GM19395 (cell line): ENCODE measurements around the gene TMEM181.
"Not testable (repeated sequence)": the region's sequence is repeated elsewhere in the genome, so short reads cannot be mapped to it uniquely, and the experiment has no call there.

ENCODE experiments used
- ATAC-seq: cut with Tn5 transposase; IDR thresholded peaks from one replicate; pipeline ENCODE4 v1.9.1; 2021; ENCODE audit warnings: mild to moderate bottlenecking, moderate library complexity; ENCODE audit not compliant: unreplicated experiment

Gene TMEM181

DNA sequence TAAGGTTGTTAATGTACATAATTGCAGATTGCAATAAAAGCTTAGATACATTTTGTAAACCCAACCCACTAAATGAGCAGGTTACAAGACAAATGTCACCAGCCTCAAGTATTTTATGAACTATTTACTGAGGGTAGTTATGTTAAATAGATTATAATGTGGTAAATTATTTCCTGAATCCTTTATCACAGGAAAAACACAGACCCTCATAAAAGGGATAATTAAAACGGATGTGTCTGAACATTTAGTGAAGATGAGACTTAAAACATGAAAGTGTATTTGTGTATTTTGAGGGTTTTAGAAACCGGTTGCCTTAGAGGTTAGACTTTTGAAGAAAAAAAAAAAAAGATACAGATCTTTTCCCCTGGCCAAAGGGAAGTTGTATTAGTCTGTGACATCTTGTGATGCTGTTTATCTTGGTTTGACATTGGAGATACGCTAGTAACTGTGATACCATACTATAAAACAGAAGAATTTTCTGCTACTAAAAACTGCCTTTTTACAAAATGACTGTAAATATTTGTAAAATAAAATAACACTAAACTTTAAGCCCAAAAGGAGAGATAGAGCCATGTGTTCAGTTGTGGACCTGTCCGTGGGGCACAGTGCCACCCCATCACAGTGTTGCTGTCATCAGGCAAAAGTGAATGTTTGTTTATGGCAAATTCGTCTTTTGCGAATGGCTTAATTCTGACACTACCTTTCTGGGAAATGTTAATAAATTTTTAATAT, 75.0 kb downstream of the TMEM181 start:
- no peak for ATAC-seq

DNA sequence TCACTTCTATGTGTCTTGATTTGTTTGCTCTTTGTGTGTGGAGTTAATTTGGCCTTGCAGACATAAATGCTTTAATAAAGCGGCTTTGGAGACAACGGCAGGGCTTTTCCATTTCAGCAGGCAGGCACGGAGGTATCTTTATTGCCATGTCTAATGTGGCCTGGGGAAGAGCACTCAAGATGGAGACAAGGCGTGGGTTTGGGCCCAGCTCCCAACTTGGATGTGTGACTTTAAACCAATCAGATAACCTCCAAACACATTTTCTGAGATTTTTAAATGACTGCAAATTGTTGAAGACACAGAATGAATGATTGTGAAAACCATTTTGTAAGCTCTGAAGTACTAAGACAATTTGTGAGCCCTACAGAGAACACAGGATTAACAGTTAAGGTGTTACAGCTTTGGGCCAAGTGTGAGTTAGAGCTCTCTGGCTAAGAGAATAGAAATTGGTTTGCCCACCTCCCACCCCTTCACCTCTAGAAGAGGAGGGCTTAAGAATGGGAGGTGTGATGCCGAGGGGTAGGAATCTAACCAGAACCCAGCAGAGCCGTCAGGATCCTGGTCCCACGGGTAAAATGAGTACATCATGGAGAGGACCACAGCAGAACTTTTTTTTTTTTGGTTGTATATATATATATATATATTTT, 75.7 kb downstream of the TMEM181 start:
- ATAC-seq = no peak

DNA sequence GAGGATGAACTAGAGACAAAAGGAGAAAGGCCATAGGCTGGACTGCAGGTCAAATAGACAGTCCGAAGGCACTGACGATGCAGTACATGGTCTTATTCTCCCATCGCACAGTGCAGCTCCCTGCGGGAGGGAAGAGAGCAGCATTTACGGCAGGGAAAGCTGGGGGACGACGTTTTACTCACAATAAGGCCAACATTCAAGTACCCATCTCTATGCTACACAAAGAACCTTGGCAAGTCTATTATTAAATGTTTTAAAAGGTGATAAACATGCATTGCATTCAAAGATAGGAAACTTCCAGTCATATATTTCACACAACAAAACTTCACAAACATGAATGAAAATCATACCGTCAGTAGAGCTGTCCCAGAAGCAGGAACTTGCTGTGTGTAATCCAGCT, 76.9 kb downstream of the TMEM181 start:
- no peak for ATAC-seq

DNA sequence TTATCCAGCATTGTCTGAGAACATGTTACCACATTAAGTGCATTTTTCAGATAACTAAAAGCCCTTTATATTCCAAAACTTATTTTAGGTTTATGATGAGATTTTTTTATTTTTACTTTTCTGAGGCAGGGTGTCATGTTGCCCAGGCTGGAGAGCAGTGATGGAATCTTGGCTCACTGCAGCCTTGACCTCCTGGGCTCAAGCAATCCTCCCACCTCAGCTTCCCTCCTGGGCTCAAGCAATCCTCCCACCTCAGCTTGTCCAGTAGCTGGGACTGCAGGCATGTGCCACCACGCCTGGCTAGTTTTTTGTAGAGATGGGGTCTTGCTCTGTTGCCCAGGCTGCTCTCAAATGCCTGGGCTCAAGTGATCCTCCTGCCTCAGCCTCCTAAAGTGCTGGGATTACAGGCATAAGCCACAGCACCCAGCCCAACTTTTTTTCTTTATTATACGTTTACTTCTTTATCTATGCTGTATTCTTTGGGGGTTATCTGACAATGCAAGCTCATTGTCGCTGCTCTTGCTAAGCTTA, 78.5 kb downstream of the TMEM181 start:
- ATAC-seq = no peak

DNA sequence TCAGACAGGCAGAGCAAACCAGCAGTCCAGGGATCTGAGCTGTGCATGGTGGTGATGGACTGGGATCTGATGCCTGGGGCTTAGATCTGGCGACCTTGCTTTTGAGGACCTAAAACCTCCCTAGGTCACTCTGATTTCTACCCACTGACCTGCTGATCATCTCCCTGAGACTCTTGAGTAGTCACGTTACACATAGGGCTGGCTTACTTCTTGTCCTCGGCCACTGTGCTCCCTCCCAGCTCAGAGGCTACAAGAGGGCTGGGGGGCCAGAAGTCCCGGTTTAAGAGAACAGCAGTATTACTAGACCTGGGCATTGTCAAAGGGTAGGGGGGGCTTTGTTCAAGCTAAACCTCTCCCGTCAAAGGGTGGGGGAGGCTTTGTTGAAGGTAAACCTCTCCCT, 79.2 kb downstream of the TMEM181 start:
- no peak for ATAC-seq

DNA sequence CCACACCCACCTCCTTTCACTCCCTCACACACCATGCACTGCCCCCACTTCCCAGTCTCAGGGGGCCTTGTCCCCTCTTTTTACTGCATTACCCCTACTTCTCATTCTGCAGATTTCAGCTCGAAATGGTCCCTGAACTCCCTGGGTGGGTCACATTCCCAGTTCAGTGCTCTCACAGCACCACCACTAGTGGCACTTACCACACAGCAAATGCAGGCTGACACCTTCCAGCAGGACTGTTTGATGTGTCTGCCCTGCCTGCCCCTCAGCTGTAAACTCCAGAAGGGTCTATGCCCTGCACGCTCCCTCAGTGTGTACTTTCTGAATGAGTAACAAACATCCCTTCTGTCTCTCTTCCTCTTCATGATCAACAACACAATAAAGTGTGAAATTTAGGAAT, 80.6 kb downstream of the TMEM181 start:
- ATAC-seq = no peak

DNA sequence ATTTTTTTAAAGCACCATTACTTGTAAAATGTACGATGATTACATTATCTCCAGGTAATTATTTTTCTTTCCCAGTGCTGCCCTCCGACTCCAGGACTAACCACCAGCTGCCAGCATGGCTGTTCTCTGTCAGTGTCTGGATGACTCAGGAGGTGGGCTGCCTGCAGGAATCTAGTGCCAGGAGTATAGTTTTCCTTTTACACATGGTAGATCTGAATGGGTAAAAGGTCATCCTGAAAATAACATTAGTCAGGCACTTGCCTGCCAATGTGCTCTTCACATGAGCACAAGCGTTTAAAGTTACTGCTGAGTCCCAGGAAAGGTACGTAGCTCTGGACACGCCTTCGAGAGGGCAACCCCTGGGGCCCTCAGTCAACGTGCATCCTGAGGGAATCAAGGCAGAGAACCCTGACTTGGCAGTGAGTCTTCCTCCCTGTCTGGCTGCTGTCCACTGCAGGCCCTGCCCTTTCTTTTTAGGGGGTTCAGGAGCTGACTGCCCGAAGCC, 82.3 kb downstream of the TMEM181 start:
- no peak for ATAC-seq

DNA sequence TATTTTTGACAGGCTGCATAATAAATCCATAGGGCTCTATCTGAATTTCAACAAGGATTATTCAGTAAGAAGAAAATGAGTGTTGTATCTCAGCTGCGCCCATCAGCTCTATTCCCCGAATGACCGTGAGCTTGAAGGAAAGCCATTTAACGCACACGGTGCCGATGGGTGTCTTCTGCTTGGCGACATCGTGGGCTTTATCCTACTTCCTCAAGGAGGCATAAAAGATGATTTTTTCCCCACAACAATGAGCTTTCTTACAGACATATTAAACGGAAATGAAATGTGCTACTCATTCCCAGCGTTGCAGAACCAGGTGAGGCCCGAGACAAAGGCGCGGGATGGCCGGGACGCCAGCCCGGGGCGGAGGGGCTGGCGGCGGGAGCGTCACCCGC, 83.9 kb downstream of the TMEM181 start:
- ATAC-seq = no peak

DNA sequence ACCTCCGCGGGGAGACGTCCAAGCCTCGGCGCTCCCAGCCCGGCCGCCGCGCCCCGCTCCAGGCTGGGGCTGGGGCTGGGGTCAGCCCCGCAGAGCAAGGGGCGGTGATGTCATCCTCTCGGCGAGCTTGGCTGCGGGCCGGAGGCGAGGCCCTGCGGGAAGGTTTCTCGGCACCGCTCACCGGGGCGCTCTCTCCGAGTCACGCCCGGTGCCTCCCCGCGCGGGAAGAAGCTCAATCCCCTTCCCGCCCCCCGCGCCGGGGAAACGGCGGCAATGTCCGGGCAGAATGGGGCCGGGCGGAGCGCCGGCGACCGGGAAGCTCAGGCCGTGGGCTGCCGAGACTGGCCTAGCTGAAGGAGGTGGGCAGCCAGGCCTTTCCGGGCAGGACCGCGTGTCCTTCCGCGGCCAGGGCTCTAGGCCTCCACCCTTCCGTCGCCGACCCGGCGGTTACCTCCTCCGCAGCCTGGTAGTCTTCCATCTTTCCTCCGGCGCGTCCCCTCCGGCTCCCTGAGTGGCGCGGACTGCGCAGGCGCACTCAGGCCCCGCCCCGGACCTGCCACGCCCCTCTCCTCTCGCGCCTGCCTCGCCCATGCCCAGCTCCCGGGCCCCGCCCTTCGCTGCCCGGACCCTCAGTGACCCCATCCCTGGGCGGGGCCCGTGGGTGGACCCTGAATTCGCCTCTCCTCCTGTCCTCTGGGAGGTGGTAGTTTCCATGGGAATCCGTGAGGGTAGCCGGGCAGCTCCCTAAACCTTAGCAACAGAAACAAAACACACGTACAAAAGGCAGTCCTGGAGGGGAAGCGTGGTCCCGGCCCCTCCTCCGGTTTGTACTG, 84.6 kb downstream of the TMEM181 start, which contains the start of gene DYNLT1:
Gene DYNLT1 (minus strand): TSS at position 513 of the 833 bp plus-strand sequence. CDS start 35 bp downstream, at position 478.
- peak; percentile 56 for ATAC-seq

DNA sequence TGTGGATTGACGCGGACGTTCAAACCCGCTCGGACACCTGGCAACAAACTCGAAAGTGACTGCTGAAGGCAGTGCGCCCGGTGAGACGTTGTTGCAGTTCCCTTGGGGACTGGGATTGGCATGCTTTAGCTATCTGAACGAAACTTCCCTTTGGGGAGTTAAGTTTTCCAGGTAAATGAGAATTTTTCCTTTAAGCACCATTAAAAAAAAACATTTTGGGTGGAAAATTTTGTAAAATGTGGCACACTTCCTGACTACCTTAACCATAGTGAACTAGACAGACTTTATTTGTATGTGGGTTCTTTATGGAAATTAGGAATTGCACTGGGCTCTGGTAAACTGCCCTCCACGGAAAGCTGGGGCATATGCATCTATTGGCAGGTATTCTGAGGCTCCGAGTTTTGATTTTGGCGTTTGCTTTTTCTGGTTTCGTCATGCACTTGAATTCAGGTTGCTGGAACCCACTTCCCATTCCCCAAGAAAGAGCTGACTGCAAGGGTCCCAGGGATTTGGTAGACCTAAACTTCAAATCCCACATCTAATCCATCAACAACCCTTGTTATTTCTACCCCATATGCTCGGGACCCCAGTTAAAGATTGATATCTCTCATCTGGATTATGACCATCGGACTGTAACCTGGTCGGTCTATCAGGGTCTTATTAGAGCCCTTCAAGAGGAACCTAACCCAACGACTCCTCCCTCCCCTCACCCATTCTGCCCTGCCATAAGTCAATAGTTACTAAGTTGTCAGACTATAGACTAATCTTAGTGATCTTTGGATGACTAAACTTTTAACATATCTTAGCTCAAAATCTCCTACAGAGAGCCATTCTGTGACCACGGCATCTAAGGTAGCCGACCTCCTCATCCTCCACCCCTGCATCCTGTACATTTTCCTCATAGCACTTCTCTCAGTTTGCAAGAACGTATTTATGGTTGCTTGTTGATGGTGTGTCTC, 85.5 kb downstream of the TMEM181 start:
- no peak for ATAC-seq

DNA sequence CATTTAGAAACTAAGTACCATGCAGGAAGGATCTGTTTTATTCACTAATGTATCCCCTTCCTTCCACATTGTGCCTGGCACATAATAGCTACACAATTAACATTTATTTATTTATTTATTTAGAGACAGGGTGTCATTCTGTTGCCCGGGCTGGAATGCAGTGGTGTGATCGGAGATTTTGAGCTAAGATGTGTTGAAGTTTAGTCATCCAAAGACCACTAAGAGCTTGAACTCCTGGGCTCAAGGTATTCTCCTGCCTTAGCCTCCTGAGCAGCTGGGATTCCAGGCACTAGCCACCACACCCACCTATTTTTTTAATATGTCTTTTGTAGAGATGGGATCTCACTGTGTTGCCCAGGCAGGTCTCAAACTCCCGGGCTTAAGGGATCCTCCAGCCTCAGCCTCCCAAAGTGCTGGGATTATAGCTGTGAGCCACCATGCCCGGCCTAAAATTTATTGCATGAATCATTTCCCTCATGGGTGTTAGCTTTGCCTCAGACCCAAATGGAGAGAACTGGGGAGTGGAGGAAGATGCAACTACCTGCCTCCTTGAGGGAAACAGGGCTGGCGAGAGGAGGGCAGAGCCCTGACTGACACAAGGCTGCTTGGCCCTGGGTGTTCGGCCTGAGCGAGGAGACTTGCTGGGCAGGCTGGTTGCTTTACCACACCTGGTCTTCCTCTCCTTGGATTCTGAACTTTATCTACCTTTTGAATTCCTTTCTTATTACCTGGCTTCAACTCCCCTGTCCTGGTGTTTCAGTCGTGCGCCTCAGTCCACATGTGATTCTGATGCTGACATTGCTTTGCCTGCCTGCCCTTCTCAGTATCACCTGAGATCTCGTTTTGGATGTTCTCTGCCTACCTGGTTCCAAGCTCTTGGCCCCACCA, 86.4 kb downstream of the TMEM181 start:
- ATAC-seq = no peak

DNA sequence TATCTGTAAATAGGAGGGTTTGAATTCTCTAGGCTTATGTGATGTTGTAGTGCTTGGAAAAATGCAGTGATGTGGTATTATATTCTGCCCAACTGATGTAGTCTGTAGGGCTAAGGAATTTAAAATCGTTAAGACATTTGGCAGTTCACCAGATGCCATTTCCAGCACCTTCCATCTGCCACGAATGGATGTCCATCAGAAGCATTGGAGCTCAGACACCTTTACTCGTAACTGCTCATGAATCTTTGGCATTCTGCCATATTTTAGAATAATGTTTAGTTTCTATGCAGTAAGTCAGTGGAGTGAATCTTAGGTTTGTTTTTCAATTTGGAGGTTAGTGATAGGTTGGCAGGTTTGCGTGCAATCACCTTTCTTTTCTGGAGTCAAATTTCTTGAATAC, 87.6 kb downstream of the TMEM181 start:
- ATAC-seq = no peak

DNA sequence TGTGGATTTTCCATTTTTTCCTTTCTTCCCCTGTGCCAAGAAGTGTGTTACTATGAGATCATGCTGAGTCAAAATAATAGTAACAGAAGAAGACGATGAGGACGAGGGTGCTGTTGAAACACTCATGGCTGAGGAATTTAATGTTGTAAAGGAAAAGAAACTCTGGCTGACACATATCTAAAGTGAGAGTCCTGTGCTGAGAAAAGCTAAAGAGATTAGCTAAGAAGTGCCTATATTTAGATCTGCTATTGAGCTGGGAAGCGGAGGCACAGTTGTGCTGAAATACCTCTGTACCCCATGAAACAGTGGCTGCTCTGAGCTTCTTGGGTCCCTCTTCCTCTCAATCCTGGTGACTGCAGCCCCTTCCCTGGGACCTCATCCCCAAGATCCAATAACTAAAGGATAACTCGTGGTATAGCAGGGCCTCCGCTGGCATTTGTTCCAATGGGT, 88.8 kb downstream of the TMEM181 start:
- ATAC-seq = peak; percentile 43

DNA sequence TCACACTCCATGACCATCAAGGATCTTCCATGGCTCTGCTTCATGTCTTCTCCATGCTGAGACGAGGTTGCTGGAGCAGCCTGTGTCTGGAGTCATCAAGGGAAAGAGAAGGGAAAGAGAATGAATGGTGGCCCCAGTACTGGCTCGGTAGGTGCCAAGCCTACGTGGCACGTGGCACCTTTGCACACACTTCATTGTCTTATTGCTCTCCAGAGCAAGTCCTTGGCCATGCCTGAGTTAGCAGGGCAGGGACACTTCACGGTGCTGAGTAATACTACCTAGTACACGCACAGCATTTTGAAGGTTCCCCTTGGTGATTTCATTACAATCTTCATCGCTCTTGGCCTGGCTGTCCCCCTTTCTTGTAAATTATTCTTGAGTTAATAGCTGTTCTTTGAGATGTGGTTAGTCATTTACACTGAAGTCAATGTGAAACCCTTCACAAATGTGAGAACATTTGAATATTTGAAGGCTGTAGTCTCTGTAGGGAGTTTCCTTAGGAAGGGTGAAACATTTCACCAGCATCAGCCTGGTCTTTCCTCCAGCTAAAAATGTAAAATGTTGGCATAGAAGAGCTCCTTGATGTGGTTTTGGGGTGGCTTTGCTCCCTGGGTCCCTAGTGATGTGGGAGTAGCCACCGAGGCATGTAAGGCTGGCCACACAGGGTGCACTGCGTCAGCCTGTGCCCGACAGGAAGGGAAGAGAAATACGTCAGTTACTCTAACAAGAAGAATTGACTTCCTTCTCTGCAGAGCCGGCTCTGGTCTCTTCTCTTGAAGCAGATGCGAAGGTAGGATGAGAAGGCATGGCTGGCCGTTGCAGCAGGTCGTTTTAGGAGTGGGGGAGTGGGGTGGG, 89.6 kb downstream of the TMEM181 start, which contains the start of gene SYTL3:
Gene SYTL3 (plus strand): TSS at position 766 of the 855 bp plus-strand sequence. CDS start 13,215 bp downstream, outside the sequence.
- peak; percentile 50 for ATAC-seq

DNA sequence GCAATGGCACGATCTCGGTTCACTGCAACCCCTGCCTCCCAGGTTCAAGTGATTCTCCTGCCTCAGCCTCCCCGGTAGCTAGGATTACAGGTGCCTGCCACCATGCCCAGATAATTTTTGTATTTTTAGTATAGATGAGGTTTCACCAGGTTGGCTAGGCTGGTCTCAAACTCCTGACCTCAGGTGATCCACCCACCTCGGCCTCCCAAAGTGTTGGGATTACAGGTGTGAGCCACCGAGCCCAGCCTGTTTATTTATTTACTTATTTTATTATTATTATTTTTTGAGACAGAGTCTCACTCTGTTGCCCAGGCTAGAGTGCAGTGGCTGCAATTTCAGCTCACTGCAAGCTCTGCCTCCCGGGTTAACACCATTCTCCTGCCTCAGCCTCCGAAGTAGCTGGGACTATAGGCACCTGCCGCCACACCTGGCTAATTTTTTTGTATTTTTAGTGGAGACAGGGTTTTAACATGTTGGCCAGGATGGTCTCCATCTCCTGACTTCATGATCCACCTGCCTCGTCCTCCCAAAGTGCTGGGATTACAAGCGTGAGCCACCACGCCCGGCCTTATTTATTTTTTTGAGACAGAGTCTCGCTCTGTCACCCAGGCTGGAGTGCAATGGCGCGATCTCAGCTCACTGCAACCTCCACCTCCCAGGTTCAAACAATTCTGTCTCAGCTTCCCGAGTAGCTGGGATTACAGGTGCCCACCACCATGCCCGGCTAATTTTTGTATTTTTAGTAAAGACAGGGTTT, 92.3 kb downstream of the TMEM181 start:
- not testable (repeated sequence) for ATAC-seq

DNA sequence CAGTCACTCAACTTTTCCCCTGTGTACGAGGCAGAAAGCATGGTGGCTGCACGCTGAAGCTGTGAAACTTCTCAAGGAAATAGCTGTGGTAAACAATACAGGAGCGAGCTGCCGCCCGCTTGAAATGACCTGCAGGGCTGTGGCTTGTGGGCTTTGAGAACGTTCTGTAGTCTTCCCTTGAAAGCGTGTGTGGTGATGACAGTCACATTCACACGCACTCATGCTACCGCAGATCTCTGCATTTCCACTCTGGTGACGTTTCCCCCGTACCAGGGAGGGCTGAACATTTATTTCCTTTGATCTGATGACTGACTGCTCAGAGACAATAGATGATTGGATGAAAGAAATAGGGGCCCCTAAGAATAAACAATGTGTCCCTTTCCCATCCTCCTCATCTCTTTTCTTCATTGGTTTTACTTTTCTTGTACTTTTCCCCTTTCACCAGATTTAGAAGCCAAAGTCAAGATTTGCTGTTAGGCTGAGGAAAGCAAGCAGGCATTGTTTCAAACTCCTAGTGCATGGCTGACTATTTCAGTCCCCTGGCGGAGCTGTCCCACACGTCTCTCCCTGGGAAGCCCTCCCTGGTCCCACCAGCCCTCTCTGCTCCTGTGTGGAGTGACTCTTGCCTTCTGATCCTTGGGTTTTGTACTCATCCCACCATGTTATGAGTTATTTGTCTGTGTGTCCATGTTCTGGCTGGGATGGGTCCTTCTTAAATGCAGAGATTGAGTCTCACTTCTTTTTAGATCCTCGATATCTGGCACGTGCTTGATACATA, 93.9 kb downstream of the TMEM181 start:
- peak; percentile 65 for ATAC-seq
